K562 (cell line): ENCODE measurements around the gene LGALS7B. TPM values are rescaled to one million over a fixed set of nuclear protein-coding genes. Genes with fewer than 3 reads are reported as not detected.
"Not testable (repeated sequence)": the region's sequence is repeated elsewhere in the genome, so short reads cannot be mapped to it uniquely, and the experiment has no call there.

Experiments used
- ATAC-seq: fragments of 200-7000 bp; cut with Tn5 transposase; 3 replicates; pipeline ENCODE4 v1.9.1; 2020; ENCODE audit warnings: moderate library complexity
- BruUV-seq: library from RNA; stranded (reverse); fragments of 400-500 nt; replicated peaks from 2 replicates; lab custom pipeline; 2021; lab: Mats Ljungman, UMichigan
- CTCF ChIA-PET: fragments of 300-600 bp; formaldehyde crosslinking; extraction: SDS; loops from one replicate; lab custom pipeline; 2021; ENCODE audit warnings: low intra/inter-chr PET ratio; lab: Yijun Ruan, JAX
- POLR2A ChIA-PET: fragments of 300-600, 350-650 bp; sonication (Branson Sonifier 250); formaldehyde crosslinking; extraction: SDS; loops from one replicate; lab custom pipeline; 2021; ENCODE audit warnings: antibody characterized with exemption, inconsistent platforms; lab: Yijun Ruan, JAX
- DNase-seq, 4 experiments: peaks; one replicate each; pipeline versions ENCODE4 v3.0.0 to v3.0.0-alpha.2; 2011 to 2018; ENCODE audit warnings: low spot score in 3 of 4, mixed read lengths in 3 of 4; ENCODE audit errors: extremely low read depth in 1 of 4
- FAIRE-seq: peaks from 2 replicates; lab custom pipeline; 2011; peaks lifted over from hg19 to GRCh38; lab: Jason Lieb, UNC
- H2AFZ ChIP-seq: 2 replicates; pipeline ENCODE4 v1.6.0; 2011; ENCODE audit warnings: low read depth, low read length, control low read depth, inconsistent platforms
- H3K27ac ChIP-seq: fragments of 200-600 bp; 3 replicates; pipeline ENCODE4 v1.8.0; 2011; ENCODE audit warnings: low read depth, mild to moderate bottlenecking, control low read depth, inconsistent platforms, low read length, moderate library complexity, mixed read lengths; ENCODE audit errors: extremely low read depth
- H3K27me3 ChIP-seq, 2 experiments: fragments of 300-600 bp in 1 of 2; 2 replicates in 1 of 2; 3 replicates in 1 of 2; pipeline versions ENCODE4 v1.6.0 to v1.8.0; 2011; ENCODE audit warnings: inconsistent platforms in 2 of 2, low read length in 2 of 2, mild to moderate bottlenecking in 1 of 2, mixed read lengths in 1 of 2, moderate library complexity in 1 of 2; ENCODE audit not compliant: control insufficient read depth in 2 of 2, insufficient read depth in 2 of 2
- H3K36me3 ChIP-seq: fragments of 300-600 bp; 3 replicates; pipeline ENCODE4 v1.8.0; 2011; ENCODE audit warnings: mild to moderate bottlenecking, low read length, inconsistent platforms; ENCODE audit not compliant: control insufficient read depth, insufficient read depth
- H3K4me1 ChIP-seq, 2 experiments: fragments of 200-600 bp in 1 of 2; replicated peaks in 1 of 2; 2 replicates in 1 of 2; 3 replicates in 1 of 2; pipeline versions ENCODE4 v1.5.1 to v1.8.0; 2011; ENCODE audit warnings: inconsistent platforms in 2 of 2, low read length in 2 of 2, mild to moderate bottlenecking in 1 of 2, mixed read lengths in 1 of 2, moderate library complexity in 1 of 2; ENCODE audit not compliant: control insufficient read depth in 2 of 2, insufficient read depth in 2 of 2
- H3K4me2 ChIP-seq: 2 replicates; pipeline ENCODE4 v1.6.1; 2011; ENCODE audit warnings: low read length, control low read depth, inconsistent platforms, mixed read lengths; ENCODE audit not compliant: insufficient read depth
- H3K4me3 ChIP-seq: fragments of 200-600 bp; sonication (generic), shearing (Covaris generic); 2 replicates; pipeline ENCODE4 v1.5.1; 2016; ENCODE audit warnings: control low read depth, inconsistent platforms
- H3K79me2 ChIP-seq: fragments of 200-600 bp; 3 replicates; pipeline ENCODE4 v1.8.0; 2011; ENCODE audit warnings: low read length, inconsistent platforms; ENCODE audit not compliant: control insufficient read depth, insufficient read depth
- H3K9ac ChIP-seq, 2 experiments: 2 replicates each; pipeline versions ENCODE4 v1.6.0 to v1.6.1; 2011; ENCODE audit warnings: low read depth in 2 of 2, low read length in 2 of 2, control low read depth in 1 of 2, inconsistent platforms in 1 of 2, mild to moderate bottlenecking in 1 of 2, mixed read lengths in 1 of 2; ENCODE audit not compliant: insufficient read depth in 1 of 2
- H3K9me1 ChIP-seq: one replicate; pipeline ENCODE4 v1.6.0; 2011; ENCODE audit warnings: inconsistent platforms, mild to moderate bottlenecking, low read length, moderate library complexity; ENCODE audit not compliant: control insufficient read depth, insufficient read depth
- H3K9me3 ChIP-seq: replicated peaks from 2 replicates; pipeline ENCODE4 v1.5.1; 2011; ENCODE audit warnings: low read depth, low read length, inconsistent platforms; ENCODE audit not compliant: control insufficient read depth, insufficient read depth
- H4K20me1 ChIP-seq: replicated peaks from 2 replicates; pipeline ENCODE4 v1.6.1; 2011; ENCODE audit warnings: low read length, inconsistent platforms, mixed read lengths; ENCODE audit not compliant: control insufficient read depth, insufficient read depth
- ARID1B ChIP-seq: fragments of 450-650 bp; IDR thresholded peaks from 2 replicates; pipeline ENCODE4 v1.6.1; 2016; ENCODE audit warnings: antibody characterized with exemption, mild to moderate bottlenecking, inconsistent platforms
- MEIS2 ChIP-seq: fragments of 450-650 bp; IDR thresholded peaks from 2 replicates; pipeline ENCODE4 v1.6.1; 2014; ENCODE audit warnings: mild to moderate bottlenecking; ENCODE audit not compliant: partially characterized antibody
- SMARCA4 ChIP-seq: fragments of 450-650 bp; IDR thresholded peaks from 2 replicates; pipeline ENCODE4 v1.6.1; 2016
- WGBS: fragments of 100-300 bp; shearing (Covaris generic); methylation state at CpG from one replicate; pipeline ENCODE4 v1.1.6; 2016; ENCODE audit warnings: low coverage, mixed read lengths; ENCODE audit not compliant: insufficient coverage; ENCODE audit errors: missing lambda C conversion rate; 5-methylcytosine and 5-hydroxymethylcytosine counted together
- in situ Hi-C: fragments of 300-500 bp; cut with MboI; formaldehyde crosslinking; loops from 4 replicates; pipeline ENCODE4 v1.15.0; 2018; ENCODE audit warnings: inconsistent platforms, mixed read lengths
- intact Hi-C: fragments of 100-400 bp; cut with micrococcal nuclease; formaldehyde crosslinking; loops from 2 replicates; pipeline ENCODE4 v1.14.2; 2022
- polyA plus RNA-seq, 8 experiments: library from polyadenylated mRNA; depleted of rRNA in 4 of 8; stranded (reverse) in 5 of 8; unstranded in 3 of 8; fragments of >200 nt; fragmentation: Nextera tagmentation in 2 of 8; fragmentation: Illumina TruSeq in 1 of 8; extraction: Ambion mirVana in 2 of 8; extraction: Trizol in 1 of 8; gene quantifications; 2 replicates each; pipeline versions ENCODE4 v1.2.1 to v1.2.3, GENCODE V29; 2011 to 2014; ENCODE audit warnings: inconsistent platforms in 1 of 8, missing spikeins in 1 of 8
- total RNA-seq, 7 experiments: library from RNA; depleted of rRNA in 6 of 7; stranded (reverse); fragments of >200 nt in 6 of 7; fragmentation: Illumina TruSeq in 2 of 7; extraction: Trizol in 2 of 7; gene quantifications; 2 replicates each; pipeline versions ENCODE4 v1.2.1 to v1.2.3, GENCODE V29; 2011 to 2021; ENCODE audit warnings: low replicate concordance in 1 of 7
- TF ChIP-seq, protein P1 (sequence below): fragments of 450-650 bp; IDR thresholded peaks from 2 replicates; pipeline ENCODE4 v1.6.1; 2016
- TF ChIP-seq, protein P2 (sequence below): sonication (generic); IDR thresholded peaks from 2 replicates; pipeline ENCODE4 v1.6.1; 2016
- TF ChIP-seq, protein P3 (sequence below): fragments of 450-650 bp; IDR thresholded peaks from 2 replicates; pipeline ENCODE4 v1.6.1; 2017; ENCODE audit warnings: antibody characterized with exemption, mild to moderate bottlenecking

Gene LGALS7B
- total and polyA plus RNA-seq, 9 of the 15 experiments (the other 6 are each of a cell fraction or from before 2014, with no cell fraction given): not detected

DNA sequence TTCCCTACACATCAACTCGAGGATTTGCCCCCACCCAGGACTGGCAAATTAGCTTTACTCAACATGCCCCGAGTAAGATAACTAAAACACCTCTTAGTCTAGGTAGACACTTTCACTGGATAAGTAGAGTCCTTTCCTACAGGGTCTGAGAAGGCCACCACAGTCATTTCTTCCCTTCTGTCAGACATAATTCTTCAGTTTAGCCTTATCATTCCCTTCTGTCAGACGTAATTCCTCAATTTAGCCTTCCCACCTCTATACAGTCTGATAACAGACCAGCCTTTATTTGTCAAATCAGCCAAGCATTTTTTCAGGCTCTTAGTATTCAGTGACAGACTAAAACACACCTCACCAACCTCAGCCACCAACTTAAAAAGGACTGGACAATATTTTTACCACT, 35.2 kb upstream of the LGALS7B start:
- POLR2A ChIA-PET, ATAC-seq, H3K4me3 ChIP-seq, H3K27ac ChIP-seq, H3K4me2 ChIP-seq, H3K9me3 ChIP-seq: not testable (repeated sequence)
- TF ChIP-seq, protein P1, sequence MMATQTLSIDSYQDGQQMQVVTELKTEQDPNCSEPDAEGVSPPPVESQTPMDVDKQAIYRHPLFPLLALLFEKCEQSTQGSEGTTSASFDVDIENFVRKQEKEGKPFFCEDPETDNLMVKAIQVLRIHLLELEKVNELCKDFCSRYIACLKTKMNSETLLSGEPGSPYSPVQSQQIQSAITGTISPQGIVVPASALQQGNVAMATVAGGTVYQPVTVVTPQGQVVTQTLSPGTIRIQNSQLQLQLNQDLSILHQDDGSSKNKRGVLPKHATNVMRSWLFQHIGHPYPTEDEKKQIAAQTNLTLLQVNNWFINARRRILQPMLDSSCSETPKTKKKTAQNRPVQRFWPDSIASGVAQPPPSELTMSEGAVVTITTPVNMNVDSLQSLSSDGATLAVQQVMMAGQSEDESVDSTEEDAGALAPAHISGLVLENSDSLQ: peak; percentile 71
- TF ChIP-seq, protein P2, sequence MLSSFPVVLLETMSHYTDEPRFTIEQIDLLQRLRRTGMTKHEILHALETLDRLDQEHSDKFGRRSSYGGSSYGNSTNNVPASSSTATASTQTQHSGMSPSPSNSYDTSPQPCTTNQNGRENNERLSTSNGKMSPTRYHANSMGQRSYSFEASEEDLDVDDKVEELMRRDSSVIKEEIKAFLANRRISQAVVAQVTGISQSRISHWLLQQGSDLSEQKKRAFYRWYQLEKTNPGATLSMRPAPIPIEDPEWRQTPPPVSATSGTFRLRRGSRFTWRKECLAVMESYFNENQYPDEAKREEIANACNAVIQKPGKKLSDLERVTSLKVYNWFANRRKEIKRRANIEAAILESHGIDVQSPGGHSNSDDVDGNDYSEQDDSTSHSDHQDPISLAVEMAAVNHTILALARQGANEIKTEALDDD: peak; percentile 39; the same call in 1 of the 2 replicates
- TF ChIP-seq, protein P3, sequence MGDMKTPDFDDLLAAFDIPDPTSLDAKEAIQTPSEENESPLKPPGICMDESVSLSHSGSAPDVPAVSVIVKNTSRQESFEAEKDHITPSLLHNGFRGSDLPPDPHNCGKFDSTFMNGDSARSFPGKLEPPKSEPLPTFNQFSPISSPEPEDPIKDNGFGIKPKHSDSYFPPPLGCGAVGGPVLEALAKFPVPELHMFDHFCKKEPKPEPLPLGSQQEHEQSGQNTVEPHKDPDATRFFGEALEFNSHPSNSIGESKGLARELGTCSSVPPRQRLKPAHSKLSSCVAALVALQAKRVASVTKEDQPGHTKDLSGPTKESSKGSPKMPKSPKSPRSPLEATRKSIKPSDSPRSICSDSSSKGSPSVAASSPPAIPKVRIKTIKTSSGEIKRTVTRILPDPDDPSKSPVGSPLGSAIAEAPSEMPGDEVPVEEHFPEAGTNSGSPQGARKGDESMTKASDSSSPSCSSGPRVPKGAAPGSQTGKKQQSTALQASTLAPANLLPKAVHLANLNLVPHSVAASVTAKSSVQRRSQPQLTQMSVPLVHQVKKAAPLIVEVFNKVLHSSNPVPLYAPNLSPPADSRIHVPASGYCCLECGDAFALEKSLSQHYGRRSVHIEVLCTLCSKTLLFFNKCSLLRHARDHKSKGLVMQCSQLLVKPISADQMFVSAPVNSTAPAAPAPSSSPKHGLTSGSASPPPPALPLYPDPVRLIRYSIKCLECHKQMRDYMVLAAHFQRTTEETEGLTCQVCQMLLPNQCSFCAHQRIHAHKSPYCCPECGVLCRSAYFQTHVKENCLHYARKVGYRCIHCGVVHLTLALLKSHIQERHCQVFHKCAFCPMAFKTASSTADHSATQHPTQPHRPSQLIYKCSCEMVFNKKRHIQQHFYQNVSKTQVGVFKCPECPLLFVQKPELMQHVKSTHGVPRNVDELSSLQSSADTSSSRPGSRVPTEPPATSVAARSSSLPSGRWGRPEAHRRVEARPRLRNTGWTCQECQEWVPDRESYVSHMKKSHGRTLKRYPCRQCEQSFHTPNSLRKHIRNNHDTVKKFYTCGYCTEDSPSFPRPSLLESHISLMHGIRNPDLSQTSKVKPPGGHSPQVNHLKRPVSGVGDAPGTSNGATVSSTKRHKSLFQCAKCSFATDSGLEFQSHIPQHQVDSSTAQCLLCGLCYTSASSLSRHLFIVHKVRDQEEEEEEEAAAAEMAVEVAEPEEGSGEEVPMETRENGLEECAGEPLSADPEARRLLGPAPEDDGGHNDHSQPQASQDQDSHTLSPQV: peak; percentile 41; the same call in 1 of the 2 replicates
- peak; percentile 44; the same call in 1 of the 2 replicates for TF ChIP-seq ARID1B
- TF ChIP-seq SMARCA4: 0 out of 2 replicates have a peak, but pooled peaks have one; percentile 9
- peak; percentile 66 for TF ChIP-seq MEIS2
- TF ChIP-seq, all 486 proteins: peak for 6; not testable (repeated sequence) for 480
- H3K79me2 ChIP-seq, H3K9me1 ChIP-seq, in situ Hi-C loops, intact Hi-C loops, H3K9ac ChIP-seq, H4K20me1 ChIP-seq, BruUV-seq, CTCF ChIA-PET, FAIRE-seq, H3K36me3 ChIP-seq, DNase-seq, H3K27me3 ChIP-seq: not testable (repeated sequence)
- Histone ChIP-seq H3K4me1 (peaks cover 0 to 14% of the 10 kb centered on the region in 2 experiments; a peak in 3 of 5 replicates), H2AFZ (peak overlapping the region; percentile 66)
- WGBS: 9% methylated on average over 3 of the region's 3 CpGs
